HG02938 (cell line): ENCODE measurements around the gene C16orf78.

Experiments used
- ATAC-seq: cut with Tn5 transposase; IDR thresholded peaks from one replicate; pipeline ENCODE4 v1.9.1; 2021; ENCODE audit warnings: mild to moderate bottlenecking, moderate library complexity; ENCODE audit not compliant: unreplicated experiment

Gene C16orf78

GRCh38 chr16:49428808-49429207, 55.2 kb downstream of the C16orf78 start:
- no peak for ATAC-seq

- ATAC-seq, result no peak
Measured at GRCh38 chr16:49431040-49431439, 57.4 kb downstream of the C16orf78 start.

DNA sequence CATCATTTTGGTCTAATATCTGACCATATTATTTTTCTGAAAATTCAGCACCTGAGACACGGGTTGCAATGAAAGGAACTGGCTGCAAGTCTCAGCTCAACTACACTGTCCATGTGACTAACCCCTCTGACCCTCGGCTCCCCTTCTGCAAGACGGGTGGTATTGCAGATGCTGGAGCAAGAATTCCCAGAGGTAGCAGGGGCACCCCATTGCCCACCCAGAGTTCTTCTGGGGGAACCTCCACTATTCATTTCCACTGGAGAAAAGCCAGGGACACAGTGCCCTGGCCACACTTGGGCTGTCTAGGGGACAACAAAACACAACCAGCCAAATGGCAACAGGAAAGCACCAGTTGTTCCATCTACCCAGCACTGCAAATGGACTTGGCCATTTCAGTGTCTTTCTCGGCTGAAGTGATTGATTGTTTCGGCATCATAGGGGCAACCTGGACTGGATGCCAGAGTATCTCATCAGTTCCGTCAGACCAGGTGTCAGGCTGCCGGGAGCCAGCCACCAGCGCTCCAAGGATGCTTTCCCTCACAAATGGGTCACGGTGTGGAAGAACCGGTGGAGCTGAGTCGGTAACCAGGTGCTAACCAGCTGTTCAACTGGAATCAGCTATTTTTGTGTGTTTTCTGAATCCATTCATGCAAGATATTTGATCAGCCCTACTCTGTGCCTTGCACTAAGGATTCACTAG, 58.1 kb downstream of the C16orf78 start:
- ATAC-seq, result no peak

DNA sequence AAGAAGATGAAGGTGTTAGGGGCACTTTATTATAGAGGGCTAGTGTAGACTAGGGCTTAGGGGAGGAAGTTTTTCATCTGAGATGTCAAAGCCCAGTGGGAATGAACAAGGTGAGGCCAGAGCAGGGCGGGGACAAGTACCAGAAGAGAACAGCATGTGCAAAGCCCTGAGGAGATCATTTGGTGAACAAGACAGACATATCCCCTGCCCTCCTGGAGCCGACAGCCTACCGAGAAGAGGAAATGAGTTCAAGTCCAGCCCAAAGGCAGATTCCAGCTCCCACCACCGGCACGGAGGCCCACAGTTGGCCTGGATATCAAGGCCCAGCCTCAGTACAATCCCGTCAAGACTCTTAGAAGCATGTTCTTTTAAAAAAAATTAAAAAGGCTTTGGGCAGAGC, 61.1 kb downstream of the C16orf78 start:
- no peak for ATAC-seq

DNA sequence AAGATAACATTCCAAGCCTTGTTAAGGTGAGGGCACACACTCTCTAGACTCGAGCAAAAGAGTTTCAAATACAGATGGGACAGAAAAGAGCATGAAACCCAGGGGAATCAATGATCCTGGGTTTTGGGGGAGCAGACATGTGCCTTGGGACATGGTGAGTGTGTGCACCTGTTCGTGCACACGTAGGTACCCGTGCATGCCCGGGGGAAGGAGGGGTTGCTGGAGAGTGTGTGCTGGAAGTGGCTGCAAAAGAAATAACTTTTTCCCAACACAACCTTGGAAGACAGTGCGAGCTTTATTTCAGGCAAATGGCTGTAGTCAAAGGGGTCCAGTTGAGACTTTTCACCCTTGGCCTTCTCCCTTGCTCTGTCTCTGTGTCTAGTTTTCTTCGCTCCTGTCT, 62.6 kb downstream of the C16orf78 start:
- ATAC-seq, result no peak

DNA sequence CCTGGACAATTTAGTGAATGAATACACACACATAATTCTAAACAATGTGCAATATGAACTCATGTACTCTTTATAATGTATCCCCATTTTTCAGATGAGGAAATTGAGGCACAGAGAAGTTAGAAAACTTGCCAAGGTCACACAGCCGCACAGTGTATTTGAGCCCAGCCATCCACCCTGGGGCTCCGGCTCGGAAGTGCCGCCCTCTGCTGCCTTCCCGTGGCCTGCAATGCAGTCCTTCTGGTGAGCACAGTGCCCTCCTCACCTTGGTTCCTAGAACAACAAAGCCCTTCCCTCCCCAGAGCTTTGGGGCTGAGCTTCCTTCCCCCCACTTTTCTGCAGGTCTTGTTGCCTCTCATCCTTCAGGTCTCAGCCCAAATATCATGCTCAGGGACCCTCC, 63.7 kb downstream of the C16orf78 start:
- ATAC-seq, result no peak

DNA sequence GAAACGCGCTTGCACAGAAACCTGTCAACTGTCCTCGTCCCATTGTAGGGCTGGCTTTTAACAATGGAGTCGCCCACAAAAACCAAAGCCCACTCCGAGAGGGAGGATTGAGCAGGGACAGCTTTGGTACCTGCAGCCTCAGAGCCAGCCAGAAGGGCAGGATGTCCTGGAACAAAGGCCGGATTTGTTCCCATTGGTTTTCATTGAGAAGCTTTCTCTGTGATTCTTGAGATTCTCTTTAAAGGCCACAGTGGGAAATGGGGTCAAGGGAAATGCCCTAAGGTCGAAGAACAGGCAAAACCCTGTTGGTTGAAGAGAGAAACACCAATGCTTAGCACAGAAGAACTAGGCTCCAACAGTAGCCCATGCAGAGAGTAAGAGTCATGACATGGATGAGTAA, 65.4 kb downstream of the C16orf78 start:
- ATAC-seq, result no peak

DNA sequence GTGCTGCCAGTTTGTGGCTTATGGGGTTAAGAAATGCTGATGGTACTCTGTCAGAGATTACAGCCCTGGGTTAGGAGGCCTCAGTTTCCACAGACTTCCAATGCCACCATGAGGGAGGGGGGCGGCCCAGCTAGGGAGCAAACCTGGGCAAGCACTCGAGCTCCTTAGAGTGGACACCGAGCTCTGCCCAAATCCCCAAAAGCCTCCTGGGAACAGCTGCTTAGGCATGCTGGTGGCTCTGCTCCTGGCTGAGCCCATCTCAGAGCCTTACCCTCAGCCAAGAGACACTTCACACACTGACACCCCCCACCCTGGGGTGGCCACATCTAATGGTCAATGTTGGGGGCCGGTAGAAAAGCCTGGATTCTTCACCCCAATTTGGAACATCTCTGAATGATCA, 66.1 kb downstream of the C16orf78 start:
- no peak for ATAC-seq

- no peak for ATAC-seq
Measured at GRCh38 chr16:49440156-49441065, 66.8 kb downstream of the C16orf78 start.

- peak; percentile 97 for ATAC-seq
Measured at GRCh38 chr16:49441366-49441780, 67.8 kb downstream of the C16orf78 start.

DNA sequence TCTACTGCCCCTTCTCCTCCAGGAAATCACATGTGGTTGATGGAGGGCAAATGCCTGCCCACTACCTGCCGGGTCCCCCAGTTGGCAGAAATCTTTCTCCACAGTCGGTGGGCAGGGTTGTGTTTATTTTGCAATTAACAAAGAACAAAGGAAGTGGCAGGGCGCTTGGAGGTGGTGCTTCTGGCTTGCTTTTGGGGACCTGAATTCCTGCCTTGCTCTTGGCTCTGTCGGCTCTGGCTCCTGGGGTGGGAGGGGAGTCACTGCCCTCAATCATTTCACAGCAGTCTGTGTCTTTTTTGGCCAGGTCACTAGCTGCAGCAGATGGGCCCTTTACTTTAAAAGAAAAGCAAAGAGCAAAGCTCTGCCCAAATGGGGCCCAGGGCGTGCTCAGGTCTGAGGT, 69.2 kb downstream of the C16orf78 start:
- ATAC-seq, result no peak

DNA sequence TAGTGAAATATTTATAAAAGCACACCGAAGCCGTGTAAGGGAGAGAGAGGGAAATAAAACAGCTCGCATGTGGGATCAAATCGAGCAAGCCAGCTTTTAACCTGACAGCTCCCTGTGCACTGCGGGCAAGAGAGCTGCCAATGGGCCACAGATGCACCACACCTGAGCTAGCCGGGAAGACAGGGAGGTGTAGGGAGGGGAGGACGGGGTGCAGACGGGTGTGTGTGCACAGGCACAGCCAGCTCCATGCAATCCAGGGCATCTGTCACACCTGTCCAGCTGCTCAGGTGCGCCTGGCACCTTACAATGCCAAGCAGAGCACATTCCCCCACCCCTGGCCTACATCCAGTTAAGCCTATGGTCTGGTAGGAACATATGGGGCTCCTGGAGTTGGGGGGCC, 70.0 kb downstream of the C16orf78 start:
- no peak for ATAC-seq

- no peak for ATAC-seq
Measured at GRCh38 chr16:49446805-49447204, 73.2 kb downstream of the C16orf78 start.
